ENCODE results near the gene SMIM45.

DNA sequence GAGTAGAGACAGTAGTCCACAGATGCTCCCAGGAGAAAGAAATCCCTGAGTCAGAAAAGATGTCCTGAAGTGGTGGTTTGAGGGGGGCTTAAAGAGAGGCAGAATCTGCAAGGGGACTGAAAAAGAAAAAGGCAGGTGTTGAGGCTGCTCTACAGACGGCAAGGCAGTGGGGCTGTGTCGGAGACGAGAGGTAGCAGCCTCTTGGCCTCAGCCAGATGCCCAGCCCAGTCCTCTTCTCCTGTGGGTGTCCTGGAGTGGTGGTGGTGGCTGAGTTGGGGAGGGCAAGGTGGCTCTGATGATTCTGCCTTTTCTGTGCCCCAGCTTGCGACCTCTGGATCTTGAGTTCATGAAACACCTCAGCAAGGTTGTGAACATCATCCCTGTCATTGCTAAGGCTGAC lies 37.3 kb downstream of the SMIM45 start:
- TF ChIP-seq, protein P1, sequence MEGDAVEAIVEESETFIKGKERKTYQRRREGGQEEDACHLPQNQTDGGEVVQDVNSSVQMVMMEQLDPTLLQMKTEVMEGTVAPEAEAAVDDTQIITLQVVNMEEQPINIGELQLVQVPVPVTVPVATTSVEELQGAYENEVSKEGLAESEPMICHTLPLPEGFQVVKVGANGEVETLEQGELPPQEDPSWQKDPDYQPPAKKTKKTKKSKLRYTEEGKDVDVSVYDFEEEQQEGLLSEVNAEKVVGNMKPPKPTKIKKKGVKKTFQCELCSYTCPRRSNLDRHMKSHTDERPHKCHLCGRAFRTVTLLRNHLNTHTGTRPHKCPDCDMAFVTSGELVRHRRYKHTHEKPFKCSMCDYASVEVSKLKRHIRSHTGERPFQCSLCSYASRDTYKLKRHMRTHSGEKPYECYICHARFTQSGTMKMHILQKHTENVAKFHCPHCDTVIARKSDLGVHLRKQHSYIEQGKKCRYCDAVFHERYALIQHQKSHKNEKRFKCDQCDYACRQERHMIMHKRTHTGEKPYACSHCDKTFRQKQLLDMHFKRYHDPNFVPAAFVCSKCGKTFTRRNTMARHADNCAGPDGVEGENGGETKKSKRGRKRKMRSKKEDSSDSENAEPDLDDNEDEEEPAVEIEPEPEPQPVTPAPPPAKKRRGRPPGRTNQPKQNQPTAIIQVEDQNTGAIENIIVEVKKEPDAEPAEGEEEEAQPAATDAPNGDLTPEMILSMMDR (IDR thresholded peaks at IDR 0.05): no peak
- no peak for TF ChIP-seq POLR2A (IDR thresholded peaks at IDR 0.05)
